SK-N-SH treated with all-trans-retinoic acid at 6 μM for 48 hours (cell line): ENCODE data around the gene KMT2B.

Experiments used
- ATAC-seq: fragments of 200-7000 bp; cut with Tn5 transposase; 3 replicates; pipeline ENCODE4 v1.9.1; 2020; ENCODE audit warnings: mild to moderate bottlenecking, moderate library complexity
- ARNTL ChIP-seq: fragments of 450-650 bp; formaldehyde crosslinking; IDR thresholded peaks from 2 replicates; pipeline ENCODE4 v1.5.0; 2020; ENCODE audit warnings: low read depth, mild to moderate bottlenecking, moderate library complexity, borderline replicate concordance
- BACH2 ChIP-seq: fragments of 250-450 bp; sonication (Bioruptor Pico); IDR thresholded peaks from 2 replicates; pipeline ENCODE4 v1.9.0; 2021; ENCODE audit warnings: mild to moderate bottlenecking, borderline replicate concordance
- CREB5 ChIP-seq: fragments of 250-450 bp; sonication (Bioruptor Pico); IDR thresholded peaks from 2 replicates; pipeline ENCODE4 v1.5.1; 2020; ENCODE audit warnings: low read depth, mild to moderate bottlenecking, moderate library complexity
- CSDC2 ChIP-seq: fragments of 250-450 bp; sonication (Bioruptor Pico); IDR thresholded peaks from 2 replicates; pipeline ENCODE4 v1.5.0; 2020; ENCODE audit warnings: mild to moderate bottlenecking, moderate library complexity
- CSRNP3 ChIP-seq: fragments of 250-450 bp; sonication (Bioruptor Pico); IDR thresholded peaks from 2 replicates; pipeline ENCODE4 v1.5.1; 2021; ENCODE audit warnings: mild to moderate bottlenecking, moderate library complexity
- ESRRG ChIP-seq: fragments of 250-450 bp; sonication (Bioruptor Pico); IDR thresholded peaks from 2 replicates; pipeline ENCODE4 v1.6.1; 2021; ENCODE audit warnings: mild to moderate bottlenecking
- GLIS3 ChIP-seq: fragments of 250-450 bp; sonication (Bioruptor Pico); IDR thresholded peaks from 2 replicates; pipeline ENCODE4 v1.5.0; 2020; ENCODE audit warnings: mild to moderate bottlenecking, moderate library complexity
- OSR1 ChIP-seq: fragments of 250-450 bp; sonication (Bioruptor Pico); IDR thresholded peaks from 2 replicates; pipeline ENCODE4 v1.8.0; 2022; ENCODE audit warnings: moderate library complexity, mild to moderate bottlenecking, inconsistent platforms
- PPARA ChIP-seq: fragments of 250-450 bp; sonication (Bioruptor Pico); IDR thresholded peaks from 2 replicates; pipeline ENCODE4 v1.5.0; 2020; ENCODE audit warnings: mild to moderate bottlenecking, borderline replicate concordance
- RARB ChIP-seq: fragments of 250-450 bp; sonication (Bioruptor Pico); IDR thresholded peaks from 2 replicates; pipeline ENCODE4 v1.8.0; 2021; ENCODE audit warnings: mild to moderate bottlenecking, moderate library complexity
- SNAI2 ChIP-seq: fragments of 250-450 bp; sonication (Bioruptor Pico); IDR thresholded peaks from 2 replicates; pipeline ENCODE4 v1.5.0; 2020; ENCODE audit warnings: mild to moderate bottlenecking, moderate library complexity
- TCF4 ChIP-seq: fragments of 250-450 bp; sonication (Bioruptor Pico); IDR thresholded peaks from 2 replicates; pipeline ENCODE4 v1.8.0; 2021; ENCODE audit warnings: mild to moderate bottlenecking, moderate library complexity, borderline replicate concordance
- TOX ChIP-seq: fragments of 250-450 bp; sonication (Bioruptor Pico); IDR thresholded peaks from 2 replicates; pipeline ENCODE4 v1.8.0; 2021; ENCODE audit warnings: mild to moderate bottlenecking, moderate library complexity, borderline replicate concordance
- ZC3H10 ChIP-seq: fragments of 250-450 bp; sonication (Bioruptor Pico); IDR thresholded peaks from 2 replicates; pipeline ENCODE4 v1.5.1; 2021; ENCODE audit warnings: mild to moderate bottlenecking, moderate library complexity
- ZFP3 ChIP-seq: fragments of 250-450 bp; sonication (Bioruptor Pico); IDR thresholded peaks from 2 replicates; pipeline ENCODE4 v1.5.0; 2020; ENCODE audit warnings: mild to moderate bottlenecking, moderate library complexity
- ZFP30 ChIP-seq: fragments of 450-650 bp; formaldehyde crosslinking; IDR thresholded peaks from 2 replicates; pipeline ENCODE4 v1.5.0; 2022; ENCODE audit warnings: mild to moderate bottlenecking, moderate library complexity
- ZNF565 ChIP-seq: fragments of 450-650 bp; formaldehyde crosslinking; conservative IDR thresholded peaks from 2 replicates; pipeline ENCODE4 v1.5.0; 2020; ENCODE audit warnings: low read depth, mild to moderate bottlenecking, moderate library complexity
- ZNF70 ChIP-seq: fragments of 450-650 bp; formaldehyde crosslinking; IDR thresholded peaks from 2 replicates; pipeline ENCODE4 v1.5.0; 2020; ENCODE audit warnings: mild to moderate bottlenecking, moderate library complexity
- TF ChIP-seq, protein P1 (sequence below): fragments of 250-450 bp; sonication (Bioruptor Pico); IDR thresholded peaks from 2 replicates; pipeline ENCODE4 v1.8.0; 2021; ENCODE audit warnings: low read depth, mild to moderate bottlenecking, moderate library complexity, borderline replicate concordance
- TF ChIP-seq, protein P2 (sequence below): fragments of 250-450 bp; sonication (Bioruptor Pico); IDR thresholded peaks from 2 replicates; pipeline ENCODE4 v1.8.0; 2020; ENCODE audit warnings: mild to moderate bottlenecking, moderate library complexity, borderline replicate concordance

KMT2B gene

GRCh38 chr19:35751839-35752745 is 34.3 kb downstream of the KMT2B start:
- no peak for ATAC-seq
- no peak for TF ChIP-seq CREB5 (CRISPR knock-in tag)
- TF ChIP-seq SNAI2: no peak
- TF ChIP-seq ARNTL: no peak
- TF ChIP-seq PPARA: no peak
- TF ChIP-seq TOX: no peak
- no peak for TF ChIP-seq CSRNP3 (CRISPR knock-in tag)

GRCh38 chr19:35752746-35753350 is 35.0 kb downstream of the KMT2B start:
- ATAC-seq: no peak
- TF ChIP-seq ZNF70 (CRISPR knock-in tag): no peak
- TF ChIP-seq TOX: no peak
- TF ChIP-seq, protein P1, sequence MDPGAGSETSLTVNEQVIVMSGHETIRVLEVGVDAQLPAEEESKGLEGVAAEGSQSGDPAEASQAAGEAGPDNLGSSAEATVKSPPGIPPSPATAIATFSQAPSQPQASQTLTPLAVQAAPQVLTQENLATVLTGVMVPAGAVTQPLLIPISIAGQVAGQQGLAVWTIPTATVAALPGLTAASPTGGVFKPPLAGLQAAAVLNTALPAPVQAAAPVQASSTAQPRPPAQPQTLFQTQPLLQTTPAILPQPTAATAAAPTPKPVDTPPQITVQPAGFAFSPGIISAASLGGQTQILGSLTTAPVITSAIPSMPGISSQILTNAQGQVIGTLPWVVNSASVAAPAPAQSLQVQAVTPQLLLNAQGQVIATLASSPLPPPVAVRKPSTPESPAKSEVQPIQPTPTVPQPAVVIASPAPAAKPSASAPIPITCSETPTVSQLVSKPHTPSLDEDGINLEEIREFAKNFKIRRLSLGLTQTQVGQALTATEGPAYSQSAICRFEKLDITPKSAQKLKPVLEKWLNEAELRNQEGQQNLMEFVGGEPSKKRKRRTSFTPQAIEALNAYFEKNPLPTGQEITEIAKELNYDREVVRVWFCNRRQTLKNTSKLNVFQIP (CRISPR knock-in tag): no peak
- TF ChIP-seq, protein P2, sequence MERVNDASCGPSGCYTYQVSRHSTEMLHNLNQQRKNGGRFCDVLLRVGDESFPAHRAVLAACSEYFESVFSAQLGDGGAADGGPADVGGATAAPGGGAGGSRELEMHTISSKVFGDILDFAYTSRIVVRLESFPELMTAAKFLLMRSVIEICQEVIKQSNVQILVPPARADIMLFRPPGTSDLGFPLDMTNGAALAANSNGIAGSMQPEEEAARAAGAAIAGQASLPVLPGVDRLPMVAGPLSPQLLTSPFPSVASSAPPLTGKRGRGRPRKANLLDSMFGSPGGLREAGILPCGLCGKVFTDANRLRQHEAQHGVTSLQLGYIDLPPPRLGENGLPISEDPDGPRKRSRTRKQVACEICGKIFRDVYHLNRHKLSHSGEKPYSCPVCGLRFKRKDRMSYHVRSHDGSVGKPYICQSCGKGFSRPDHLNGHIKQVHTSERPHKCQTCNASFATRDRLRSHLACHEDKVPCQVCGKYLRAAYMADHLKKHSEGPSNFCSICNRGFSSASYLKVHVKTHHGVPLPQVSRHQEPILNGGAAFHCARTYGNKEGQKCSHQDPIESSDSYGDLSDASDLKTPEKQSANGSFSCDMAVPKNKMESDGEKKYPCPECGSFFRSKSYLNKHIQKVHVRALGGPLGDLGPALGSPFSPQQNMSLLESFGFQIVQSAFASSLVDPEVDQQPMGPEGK (CRISPR knock-in tag): no peak
- no peak for TF ChIP-seq SNAI2
- TF ChIP-seq OSR1 (CRISPR knock-in tag): no peak
- TF ChIP-seq RARB (CRISPR knock-in tag): no peak
- no peak for TF ChIP-seq ZFP30 (CRISPR knock-in tag)
- TF ChIP-seq CSRNP3 (CRISPR knock-in tag): no peak
- TF ChIP-seq ZFP3 (CRISPR knock-in tag): no peak
- no peak for TF ChIP-seq GLIS3 (CRISPR knock-in tag)
- no peak for TF ChIP-seq CSDC2 (CRISPR knock-in tag)
- TF ChIP-seq ESRRG (CRISPR knock-in tag): no peak
- no peak for TF ChIP-seq ZNF565 (CRISPR knock-in tag)
- TF ChIP-seq ZC3H10 (CRISPR knock-in tag): no peak
- TF ChIP-seq PPARA: no peak
- TF ChIP-seq CREB5 (CRISPR knock-in tag): no peak
- TF ChIP-seq ARNTL: no peak

DNA sequence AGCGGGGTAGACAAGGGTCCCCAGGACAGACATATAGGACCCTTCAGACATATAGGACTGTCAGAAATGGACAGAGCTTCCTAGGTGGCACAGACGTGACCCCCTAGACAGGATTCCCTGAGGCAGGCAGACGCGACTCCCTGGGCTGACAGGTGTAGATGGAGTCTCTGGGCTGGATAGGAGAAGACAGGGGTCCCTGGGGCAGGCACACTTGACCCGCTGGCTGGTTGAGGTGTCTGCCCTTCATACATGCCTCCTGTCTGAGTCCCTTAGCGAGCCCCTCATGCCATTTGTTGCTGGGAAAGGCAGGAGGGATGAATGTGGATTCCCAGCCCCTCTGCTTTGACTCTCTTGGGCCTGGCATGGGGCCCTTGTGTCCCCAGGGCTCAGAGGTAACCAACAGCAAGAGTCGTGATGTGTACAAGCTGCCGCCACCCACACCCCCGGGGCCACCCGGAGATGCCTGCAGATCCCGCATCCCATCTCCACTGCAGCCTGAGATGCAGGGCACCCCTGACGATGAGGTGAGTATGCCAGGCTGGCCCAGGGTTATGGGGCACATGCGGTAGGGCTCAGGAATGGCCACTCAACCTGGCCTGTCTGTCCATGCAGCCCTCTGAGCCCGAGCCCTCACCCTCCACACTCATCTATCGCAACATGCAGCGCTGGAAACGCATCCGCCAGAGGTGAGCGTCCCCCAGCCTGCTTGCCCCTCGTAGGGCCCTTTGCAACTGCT is 36.0 kb downstream of the KMT2B start:
- TF ChIP-seq TCF4 (CRISPR knock-in tag) (no peak), GLIS3 (CRISPR knock-in tag) (no peak), BACH2 (no peak)
- no peak for ATAC-seq
